WERI-Rb-1 (cell line): Measurements from ENCODE around the gene DPP10.

Experiments used
- DNase-seq: peaks from one replicate; pipeline ENCODE4 v3.0.0-alpha.2; 2020
- H3K27ac ChIP-seq: fragments of 250-450 bp; sonication (Bioruptor Pico); 2 replicates; pipeline ENCODE4 v1.5.1; 2020; ENCODE audit warnings: mild to moderate bottlenecking, moderate library complexity
- H3K27me3 ChIP-seq: fragments of 250-450 bp; sonication (Bioruptor Pico); 2 replicates; pipeline ENCODE4 v1.5.1; 2021; ENCODE audit warnings: mild to moderate bottlenecking, low read depth, moderate library complexity; ENCODE audit not compliant: insufficient read depth, severe bottlenecking
- H3K36me3 ChIP-seq: fragments of 250-450 bp; sonication (Bioruptor Pico); 2 replicates; pipeline ENCODE4 v1.5.1; 2020; ENCODE audit warnings: mild to moderate bottlenecking, moderate library complexity
- H3K4me3 ChIP-seq: 2 replicates; pipeline ENCODE4 v1.5.1; 2011; ENCODE audit warnings: low read depth, mild to moderate bottlenecking, control low read depth, low read length
- H3K9me3 ChIP-seq: fragments of 250-450 bp; sonication (Bioruptor Pico); 2 replicates; pipeline ENCODE4 v1.5.1; 2021; ENCODE audit warnings: mild to moderate bottlenecking, moderate library complexity; ENCODE audit not compliant: severe bottlenecking
- TF ChIP-seq, protein P1 (sequence below): IDR thresholded peaks from 2 replicates; pipeline ENCODE4 v1.5.1; 2011; ENCODE audit warnings: low read depth, mild to moderate bottlenecking, control low read depth, inconsistent platforms, low read length

The DPP10 gene

DNA sequence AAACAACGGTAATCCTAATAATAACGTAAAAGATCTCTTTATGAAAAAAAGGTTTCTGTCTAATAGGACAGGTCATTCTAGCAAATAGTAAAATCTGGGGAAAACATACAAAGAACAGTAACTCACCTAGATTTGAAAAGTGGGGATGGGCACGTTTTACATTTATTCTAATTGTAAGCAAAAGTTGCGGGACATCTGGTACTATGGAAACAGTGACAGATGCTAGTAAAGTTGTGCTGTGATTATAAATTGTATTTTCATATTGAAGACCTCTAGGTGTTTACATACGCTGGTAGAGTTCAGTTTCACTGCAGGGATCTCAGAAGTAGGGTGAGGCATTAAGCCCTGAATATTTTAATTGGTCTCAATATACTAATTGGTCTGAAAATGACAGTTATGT is 422.5 kb downstream of the DPP10 start:
- TF ChIP-seq, protein P1, sequence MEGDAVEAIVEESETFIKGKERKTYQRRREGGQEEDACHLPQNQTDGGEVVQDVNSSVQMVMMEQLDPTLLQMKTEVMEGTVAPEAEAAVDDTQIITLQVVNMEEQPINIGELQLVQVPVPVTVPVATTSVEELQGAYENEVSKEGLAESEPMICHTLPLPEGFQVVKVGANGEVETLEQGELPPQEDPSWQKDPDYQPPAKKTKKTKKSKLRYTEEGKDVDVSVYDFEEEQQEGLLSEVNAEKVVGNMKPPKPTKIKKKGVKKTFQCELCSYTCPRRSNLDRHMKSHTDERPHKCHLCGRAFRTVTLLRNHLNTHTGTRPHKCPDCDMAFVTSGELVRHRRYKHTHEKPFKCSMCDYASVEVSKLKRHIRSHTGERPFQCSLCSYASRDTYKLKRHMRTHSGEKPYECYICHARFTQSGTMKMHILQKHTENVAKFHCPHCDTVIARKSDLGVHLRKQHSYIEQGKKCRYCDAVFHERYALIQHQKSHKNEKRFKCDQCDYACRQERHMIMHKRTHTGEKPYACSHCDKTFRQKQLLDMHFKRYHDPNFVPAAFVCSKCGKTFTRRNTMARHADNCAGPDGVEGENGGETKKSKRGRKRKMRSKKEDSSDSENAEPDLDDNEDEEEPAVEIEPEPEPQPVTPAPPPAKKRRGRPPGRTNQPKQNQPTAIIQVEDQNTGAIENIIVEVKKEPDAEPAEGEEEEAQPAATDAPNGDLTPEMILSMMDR: no peak
- no peaks in the 10 kb centered on the region for H3K36me3 ChIP-seq
- H3K27me3 ChIP-seq: no peaks in the 10 kb centered on the region
- no peak for DNase-seq
- H3K27ac ChIP-seq: no peak overlapping the region
- no peak overlapping the region for H3K4me3 ChIP-seq
- H3K9me3 ChIP-seq: no peaks in the 10 kb centered on the region

GRCh38 chr2:114880046-114880445 is 437.6 kb downstream of the DPP10 start:
- DNase-seq: no peak
- Histone ChIP-seq H3K27me3 (no peaks in the 10 kb centered on the region), H3K9me3 (no peaks in the 10 kb centered on the region)

DNA sequence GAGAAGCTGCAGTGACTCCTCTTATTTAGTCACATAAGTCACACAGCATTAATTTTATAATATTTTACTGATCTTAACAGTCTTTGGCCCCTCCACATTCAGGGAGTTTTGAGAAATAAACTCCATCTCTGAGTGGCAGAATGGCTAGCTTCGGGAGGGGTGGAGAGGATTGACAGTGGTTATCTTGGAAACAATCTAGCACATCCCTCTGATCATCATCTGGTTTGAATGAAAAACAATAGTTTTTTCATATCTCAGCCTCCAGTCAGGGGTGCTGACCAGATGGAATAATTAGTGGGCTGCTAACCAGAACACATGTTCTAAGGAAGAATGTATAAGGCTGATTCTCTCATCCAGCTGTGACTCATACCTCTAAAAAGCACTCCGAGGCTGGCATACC is 477.5 kb downstream of the DPP10 start:
- TF ChIP-seq, protein P1: no peak
- H3K36me3 ChIP-seq: no peaks in the 10 kb centered on the region
- no peaks in the 10 kb centered on the region for H3K9me3 ChIP-seq
- no peak overlapping the region for H3K4me3 ChIP-seq
- no peak for DNase-seq
- no peak overlapping the region for H3K27ac ChIP-seq
- no peaks in the 10 kb centered on the region for H3K27me3 ChIP-seq

More at GRCh38 chr2:114880046-114880445, 437.6 kb downstream of the DPP10 start:
- H3K36me3 ChIP-seq: no peaks in the 10 kb centered on the region
- no peak overlapping the region for H3K4me3 ChIP-seq
- no peak overlapping the region for H3K27ac ChIP-seq
- TF ChIP-seq, protein P1: no peak

- Histone ChIP-seq H3K36me3 (no peaks in the 10 kb centered on the region), H3K9me3 (no peaks in the 10 kb centered on the region), H3K4me3 (no peak overlapping the region), H3K27me3 (no peaks in the 10 kb centered on the region), H3K27ac (no peak overlapping the region)
- no peak for DNase-seq
- TF ChIP-seq, protein P1: no peak
Observed at GRCh38 chr2:114922076-114922475, 479.6 kb downstream of the DPP10 start.

- Histone ChIP-seq H3K9me3 (peaks cover 6% of the 10 kb centered on the region), H3K4me3 (no peak overlapping the region), H3K27ac (no peak overlapping the region), H3K27me3 (no peaks in the 10 kb centered on the region), H3K36me3 (no peaks in the 10 kb centered on the region)
- DNase-seq: no peak
- TF ChIP-seq, protein P1: no peak
Observed at GRCh38 chr2:114925296-114926255, 483.1 kb downstream of the DPP10 start.
